ENCODE results near the gene ATP6V1G3.
"Not testable (repeated sequence)": the region's sequence is repeated elsewhere in the genome, so short reads cannot be mapped to it uniquely, and the experiment has no call there.

Gene ATP6V1G3, protein sequence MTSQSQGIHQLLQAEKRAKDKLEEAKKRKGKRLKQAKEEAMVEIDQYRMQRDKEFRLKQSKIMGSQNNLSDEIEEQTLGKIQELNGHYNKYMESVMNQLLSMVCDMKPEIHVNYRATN

DNA sequence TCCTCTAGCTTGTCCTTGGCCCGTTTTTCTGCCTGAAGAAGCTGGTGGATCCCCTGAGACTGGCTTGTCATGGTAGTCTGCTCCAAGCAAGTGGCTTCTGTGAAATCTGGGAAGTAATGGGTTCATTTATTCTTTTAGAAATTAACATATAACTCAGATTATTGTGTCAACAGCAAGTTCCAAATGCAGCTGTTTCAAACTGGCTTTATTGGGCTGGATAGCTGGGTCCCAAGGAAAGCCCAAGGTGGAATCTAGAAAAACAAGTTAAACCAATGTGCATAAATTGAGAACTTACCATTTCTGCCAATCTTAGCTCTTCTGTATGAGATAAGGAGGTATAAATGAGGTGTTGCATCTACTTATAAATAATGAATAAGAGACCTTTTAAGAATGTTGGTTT, at the start of gene ATP6V1G3:
Gene ATP6V1G3 (minus strand): TSS at position 101 of the 400 bp plus-strand sequence. CDS start 30 bp downstream, at position 71.
- no peak for DNase-seq

DNA sequence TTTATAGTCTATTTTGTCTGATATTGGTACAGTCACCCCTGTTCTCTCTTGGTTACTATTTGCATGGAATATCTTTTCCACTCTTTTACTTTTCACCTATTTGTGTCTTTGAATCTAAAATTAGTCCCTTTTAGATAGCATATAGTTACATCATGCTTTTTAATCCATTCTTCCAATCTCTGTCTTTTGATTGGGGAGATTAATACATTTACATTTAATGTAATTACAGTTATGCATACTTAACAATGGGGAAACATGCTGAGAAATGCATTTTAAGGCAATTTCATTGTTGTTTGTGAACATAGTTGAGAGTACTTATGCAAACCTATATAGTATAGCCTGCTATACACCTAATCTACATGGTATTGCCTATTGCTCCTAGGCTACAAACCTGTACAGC, 48.4 kb upstream of the ATP6V1G3 start:
- DNase-seq, result no peak

DNA sequence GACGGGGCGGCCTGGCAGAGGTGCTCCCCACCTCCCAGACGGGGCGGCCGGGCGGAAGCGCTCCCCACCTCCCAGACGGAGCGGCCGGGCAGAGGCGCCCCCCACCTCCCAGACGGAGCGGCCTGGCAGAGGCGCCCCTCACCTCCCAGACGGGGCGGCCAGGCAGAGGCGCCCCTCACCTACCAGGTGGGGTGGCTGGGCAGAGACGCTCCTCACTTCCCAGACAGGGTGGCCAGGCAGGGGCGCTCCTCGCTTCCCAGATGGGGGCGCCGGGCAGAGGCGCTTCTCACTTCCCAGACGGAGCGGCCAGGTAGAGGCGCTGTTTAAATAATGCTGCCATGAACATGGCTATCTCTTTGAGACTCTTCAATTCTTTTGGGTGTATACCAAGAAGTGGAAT, 43.7 kb upstream of the ATP6V1G3 start:
- no peak for DNase-seq

DNA sequence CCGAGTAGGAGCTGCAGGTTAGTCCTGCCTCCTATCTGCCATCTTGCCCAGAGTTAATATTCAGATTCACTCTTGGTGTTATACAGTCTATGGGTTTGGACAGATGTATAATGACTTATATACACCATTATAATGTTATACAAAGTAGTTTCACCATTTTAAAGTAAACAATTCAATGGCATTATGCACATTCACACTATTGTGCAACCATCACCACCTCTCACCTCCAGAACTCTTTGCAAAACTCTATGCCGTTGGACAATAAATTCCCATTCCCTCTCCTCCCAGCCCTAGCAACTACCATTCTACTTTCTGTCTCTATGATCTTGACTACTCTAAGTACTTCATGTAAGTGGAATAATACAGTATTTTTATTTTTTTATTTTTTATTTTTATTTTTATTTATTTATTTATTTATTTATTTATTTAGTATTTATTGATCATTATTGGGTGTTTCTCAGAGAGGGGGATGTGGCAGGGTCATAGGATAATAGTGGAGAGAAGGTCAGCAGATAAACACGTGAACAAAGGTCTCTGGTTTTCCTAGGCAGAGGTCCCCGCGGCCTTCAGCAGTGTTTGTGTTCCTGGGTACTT, 42.8 kb upstream of the ATP6V1G3 start:
- DNase-seq, result not testable (repeated sequence)

DNA sequence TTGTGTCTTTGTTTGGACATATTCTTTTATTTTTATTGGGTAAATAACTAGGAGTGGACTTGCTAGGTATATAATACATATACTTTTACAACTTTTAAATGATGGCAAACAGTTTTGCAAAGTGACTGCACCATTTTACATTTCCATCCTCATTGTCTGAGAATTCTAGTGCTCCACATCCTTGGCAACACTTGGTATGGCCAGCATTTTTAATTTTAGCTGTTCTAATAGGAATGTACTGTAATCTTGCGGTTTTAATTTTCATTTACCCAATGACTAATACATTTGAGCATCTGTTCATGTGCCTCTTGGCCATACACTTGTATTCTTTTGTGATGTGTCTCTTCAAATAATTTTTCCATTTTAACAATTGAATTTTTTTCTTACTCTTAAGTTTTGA, 37.0 kb upstream of the ATP6V1G3 start:
- no peak for DNase-seq

DNA sequence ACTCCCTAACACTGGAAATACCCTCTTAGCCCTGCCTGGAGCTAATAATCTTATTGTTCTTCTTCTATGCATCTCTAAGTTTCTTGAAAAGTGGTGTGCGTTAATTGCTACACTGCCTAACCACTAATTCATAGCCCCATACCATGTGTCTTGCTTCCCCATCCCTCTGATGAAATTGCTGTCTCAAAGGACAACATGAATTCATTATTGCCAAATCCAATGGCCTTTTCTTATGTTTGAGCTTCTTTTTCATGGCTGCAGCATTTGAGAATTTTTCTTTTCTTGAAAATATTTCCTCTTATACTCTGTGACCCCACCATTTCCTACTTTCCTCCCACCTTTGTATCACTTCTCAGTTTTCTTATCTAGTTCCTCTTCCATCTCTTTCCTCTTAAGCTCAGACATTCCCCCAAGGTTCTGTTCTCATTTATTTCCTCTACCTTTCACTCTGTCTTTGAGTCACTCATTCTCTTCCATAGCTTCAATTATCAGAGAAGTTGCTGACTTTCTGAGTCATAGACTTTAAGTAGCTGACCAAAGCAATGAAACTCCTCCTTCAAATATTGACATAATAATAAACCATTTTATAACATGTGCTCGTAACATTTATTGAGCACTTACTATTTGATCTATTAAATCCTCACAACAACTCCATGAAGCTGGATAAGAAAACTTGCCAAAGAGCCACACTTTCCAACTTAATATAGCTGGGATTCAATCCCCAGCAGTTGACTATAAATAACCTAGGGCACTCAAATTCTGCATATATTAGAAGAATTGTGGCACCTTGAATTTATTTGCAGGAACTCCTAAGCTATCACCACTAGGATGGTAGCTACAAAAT, 35.5 kb upstream of the ATP6V1G3 start:
- DNase-seq, result peak; percentile 50

DNA sequence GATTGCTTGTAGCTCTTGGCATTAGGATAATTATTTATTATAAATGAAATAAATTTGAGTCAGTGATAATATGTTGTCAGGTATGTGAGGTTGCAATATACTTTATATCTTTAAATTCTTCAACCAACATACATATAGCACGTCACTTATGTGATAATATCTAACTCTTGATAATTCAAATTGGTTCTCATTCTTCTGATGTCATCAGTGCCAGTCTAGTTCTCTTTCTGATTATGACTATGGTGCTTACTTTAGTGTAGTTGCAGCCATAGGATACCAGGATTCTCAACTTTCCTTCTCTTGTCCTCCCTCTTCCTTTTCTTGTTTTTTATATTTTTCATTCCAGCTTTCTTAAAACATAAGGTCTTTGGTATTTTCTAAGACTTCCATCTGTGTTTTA, 34.8 kb upstream of the ATP6V1G3 start:
- no peak for DNase-seq

DNA sequence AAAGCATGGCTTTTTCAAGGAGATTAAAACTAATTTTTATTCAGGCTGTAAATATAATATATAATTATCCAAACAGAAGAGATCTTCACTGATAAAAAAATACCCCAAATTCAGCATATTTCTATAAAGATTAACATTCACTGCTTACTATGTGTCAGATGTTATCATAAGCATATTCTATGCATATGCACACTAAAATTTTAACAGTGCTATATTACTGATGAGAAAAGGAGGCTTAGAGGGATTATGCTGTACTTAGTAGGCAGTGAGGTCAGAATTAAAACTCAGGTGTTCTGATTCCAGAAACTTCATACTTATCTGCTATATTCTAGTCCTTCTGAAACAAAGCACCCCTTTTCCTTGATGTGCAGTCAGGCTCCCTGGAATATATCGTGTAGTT, 33.8 kb upstream of the ATP6V1G3 start:
- no peak for DNase-seq

DNA sequence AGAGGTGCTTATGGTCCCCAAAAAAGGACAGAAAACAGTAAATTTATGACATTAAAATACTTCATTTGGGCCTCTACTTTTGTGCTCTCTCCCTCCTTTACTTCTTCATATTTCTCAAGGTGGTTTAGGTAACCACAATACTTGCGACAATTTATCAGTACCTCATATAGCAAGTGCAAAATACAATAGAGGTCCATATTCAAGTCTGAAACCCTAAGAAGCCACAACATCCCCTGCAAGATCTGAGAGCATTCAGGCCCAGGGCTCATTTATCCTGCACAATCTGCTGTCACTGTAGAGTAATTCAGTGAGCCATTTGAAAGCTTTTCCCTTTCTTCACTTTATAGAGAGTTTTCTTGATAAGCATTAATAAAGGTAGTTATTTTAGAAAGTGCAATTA, 24.2 kb upstream of the ATP6V1G3 start:
- DNase-seq, result no peak

DNA sequence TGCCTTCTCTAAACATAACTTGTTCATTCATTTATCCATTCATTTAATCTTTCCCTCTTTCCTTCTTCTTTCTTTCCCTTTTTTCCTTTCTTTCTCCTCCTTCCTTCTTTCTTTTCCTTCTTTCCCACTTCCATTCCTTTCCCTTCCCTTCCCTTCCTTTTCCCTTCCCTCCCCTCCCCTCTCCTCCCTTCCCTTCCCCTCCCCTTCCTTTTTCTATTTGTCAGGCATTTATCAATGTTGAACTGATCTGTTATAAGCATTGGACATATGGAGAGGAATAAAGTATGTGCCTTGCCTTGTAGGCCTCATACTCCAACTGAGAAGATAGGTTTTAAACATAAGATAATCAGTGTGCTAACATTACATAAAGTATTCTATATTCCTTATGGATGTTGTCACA, 23.7 kb upstream of the ATP6V1G3 start:
- no peak for DNase-seq

DNA sequence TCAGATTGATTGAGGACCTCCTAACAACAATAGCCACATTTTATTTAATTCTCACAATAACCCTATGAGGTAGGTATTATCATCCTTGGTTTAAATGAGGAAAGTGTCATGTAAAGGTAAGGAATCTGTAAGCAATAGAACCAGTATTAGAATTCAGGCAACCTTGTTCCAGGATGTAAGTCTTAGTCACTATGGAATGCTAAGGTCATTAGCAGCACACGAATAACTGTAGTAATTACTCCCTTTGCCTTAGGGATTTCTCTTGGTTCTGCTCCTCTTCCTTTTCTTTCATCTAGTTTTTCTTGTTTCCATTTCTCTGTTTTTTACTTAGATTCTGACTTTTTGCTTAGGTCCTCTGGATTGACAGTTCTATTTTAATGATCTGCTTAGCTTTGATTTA, 23.1 kb upstream of the ATP6V1G3 start:
- DNase-seq, result no peak

DNA sequence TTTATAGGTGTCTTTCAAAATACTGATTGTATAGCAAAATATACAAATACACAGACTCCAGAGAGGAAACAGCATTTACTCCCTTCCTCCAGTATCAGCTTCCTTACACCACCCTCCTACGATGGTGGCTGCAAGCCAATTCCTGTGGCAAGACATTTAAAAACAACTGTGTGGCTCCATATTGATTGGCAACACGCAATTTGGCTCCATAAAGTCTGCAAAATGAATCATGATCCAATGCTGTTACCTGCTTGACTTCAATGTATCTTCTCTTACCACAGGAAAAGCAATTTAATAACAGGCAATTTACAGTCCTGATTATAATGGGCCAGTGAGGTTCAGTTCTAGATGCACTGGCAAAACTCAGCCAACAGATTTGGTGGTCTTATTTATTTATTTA, 19.7 kb upstream of the ATP6V1G3 start:
- DNase-seq, result no peak

DNA sequence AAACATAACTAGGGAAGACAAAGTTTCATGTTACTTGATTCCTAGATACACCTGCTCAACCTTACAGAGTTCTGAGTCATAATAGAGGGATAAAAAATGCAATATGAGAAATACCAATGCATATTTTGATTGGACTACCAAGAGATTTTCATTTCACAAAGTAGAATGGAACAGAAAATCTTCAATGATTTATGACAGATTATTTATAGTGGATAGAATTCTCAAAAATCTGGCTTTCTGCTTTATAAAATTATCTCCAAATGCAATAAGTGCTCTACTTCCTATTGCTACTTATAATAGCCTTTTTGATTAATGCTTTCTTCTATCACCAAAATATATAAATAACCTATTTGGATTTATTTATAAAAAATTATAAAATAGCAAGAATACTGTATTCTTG, 18.9 kb upstream of the ATP6V1G3 start:
- no peak for DNase-seq

DNA sequence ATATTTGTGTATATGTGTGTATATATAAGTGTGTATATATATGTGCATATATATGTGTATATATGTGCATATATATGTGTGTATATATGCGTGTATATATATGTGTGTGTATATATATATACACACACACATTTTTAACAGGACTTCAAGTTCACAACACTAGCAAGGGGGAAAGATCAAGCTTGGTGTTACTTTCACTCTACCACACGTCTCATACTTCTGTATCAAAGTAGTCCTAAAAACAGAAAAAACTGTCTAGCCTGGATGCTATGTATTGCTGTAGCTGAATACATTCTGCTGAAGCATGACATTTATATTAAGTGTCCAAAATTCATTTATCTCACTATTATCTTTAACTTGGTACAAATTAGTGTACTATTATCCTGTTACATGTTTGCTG, 17.9 kb upstream of the ATP6V1G3 start:
- no peak for DNase-seq

DNA sequence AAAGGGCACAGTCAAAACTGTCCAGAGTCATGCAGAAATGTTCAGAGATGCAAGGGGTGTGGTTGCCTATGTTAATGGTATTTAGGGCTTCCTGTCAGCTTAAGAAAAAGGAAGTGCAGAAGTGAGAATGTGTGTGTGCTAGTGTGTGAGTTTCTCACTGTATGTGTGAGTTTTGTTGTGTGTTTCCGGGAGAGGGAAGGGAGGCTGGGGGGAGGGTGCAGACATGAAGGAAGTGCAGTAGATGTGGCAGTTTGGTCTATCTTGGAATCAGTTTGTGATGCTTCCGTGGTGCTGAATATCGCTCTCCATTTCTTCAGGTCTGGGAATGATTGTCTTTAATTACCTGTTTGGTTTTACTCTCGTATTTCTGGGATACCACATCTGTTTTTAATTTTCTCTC, 16.5 kb upstream of the ATP6V1G3 start:
- peak; percentile 70 for DNase-seq

DNA sequence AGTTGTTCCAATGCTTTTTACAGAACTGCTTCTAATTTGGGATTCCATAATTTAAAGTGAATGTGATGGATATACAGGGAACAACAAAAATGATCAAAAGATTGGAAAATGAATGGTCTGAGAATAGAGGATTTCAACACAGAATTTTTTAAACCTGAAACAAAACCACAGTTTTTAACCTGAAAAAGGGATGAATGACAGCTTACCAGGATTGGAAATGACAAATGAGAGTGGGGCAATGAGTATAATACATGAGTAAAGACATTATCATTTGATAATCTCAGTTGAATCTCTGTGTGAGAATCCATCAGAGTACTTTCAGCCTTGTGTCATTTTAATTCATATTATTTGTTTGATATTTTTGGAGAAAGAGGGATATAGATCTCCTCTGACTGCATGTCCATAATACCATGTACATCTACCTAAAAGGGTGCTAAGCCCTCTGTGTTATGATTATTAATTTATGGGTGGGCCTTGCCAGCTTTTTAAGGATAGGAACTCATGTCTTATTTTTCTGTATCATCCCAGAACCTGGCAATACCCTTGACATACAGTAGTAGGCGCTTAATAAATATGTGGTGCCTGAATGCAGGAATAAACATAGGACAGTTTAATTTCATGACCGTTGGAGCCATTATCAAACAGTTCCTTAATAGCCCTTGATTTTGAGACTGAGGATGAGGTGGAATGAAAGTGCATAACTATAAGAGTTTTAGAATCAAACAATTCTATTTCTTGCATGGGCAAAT, 12.4 kb upstream of the ATP6V1G3 start:
- DNase-seq, result no peak

DNA sequence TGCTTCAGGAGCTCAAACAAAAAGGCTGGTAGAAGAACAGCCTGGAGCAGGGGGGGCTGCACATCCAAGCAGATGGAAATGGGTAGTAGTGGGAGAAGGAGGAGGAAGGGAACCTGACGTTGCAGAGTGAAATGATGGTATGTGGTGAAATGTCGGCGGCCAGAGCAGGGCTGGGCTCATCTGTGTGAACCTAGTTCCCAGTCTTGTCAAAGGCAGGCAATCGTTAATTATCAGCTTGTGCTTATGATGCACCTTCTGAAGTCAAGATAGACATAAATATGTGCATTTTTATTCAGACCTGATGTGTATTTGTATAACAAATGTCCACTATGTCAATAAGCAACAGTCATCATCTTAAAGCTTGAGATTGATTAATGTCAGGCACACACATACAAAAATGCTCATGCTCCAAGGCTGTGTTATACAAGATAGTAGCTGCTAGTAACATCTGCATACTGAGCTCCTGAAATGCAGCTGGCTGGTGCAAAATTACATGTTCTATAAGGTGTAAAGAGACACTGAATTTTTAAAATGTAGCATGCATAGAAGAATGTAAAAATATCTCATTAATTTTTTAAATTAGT, 10.6 kb upstream of the ATP6V1G3 start:
- no peak for DNase-seq

DNA sequence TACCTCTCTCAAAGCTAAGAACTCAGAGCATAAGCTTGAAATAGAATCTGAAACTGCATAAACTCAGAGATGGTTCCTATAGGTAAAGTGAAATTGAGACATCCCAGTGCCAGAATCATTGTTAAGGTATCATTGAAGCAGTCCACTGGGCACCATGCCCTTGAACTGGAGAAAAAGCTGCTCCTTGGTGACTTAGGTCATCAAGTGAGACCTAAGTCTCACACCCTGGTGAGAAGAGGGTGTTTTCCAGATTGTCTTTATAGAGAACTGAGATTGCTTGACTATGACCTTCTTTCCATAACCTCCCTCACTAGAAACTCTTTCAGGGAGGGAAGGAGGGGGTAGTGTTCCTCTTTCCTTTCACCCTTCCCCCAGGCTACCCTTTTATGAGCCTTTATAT, 9.4 kb upstream of the ATP6V1G3 start:
- DNase-seq, result no peak

DNA sequence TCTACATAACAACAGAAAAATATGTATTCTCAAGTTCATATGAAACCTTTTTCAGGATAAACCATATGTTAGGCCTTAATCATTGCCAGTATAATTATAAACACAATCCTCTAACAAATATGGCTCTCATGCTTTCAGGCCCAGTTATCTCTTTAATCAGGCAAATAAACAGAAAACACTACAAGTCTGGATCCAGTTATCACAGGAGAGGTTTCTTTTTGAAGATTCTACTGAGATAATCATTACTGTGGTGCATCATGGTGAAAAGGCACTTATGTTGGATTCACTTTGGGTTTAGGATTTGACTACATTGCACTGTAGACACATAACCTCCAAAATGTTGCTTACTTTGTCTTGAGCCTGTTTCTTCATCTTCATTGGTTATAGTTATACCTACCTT, 8.4 kb upstream of the ATP6V1G3 start:
- DNase-seq, result no peak

DNA sequence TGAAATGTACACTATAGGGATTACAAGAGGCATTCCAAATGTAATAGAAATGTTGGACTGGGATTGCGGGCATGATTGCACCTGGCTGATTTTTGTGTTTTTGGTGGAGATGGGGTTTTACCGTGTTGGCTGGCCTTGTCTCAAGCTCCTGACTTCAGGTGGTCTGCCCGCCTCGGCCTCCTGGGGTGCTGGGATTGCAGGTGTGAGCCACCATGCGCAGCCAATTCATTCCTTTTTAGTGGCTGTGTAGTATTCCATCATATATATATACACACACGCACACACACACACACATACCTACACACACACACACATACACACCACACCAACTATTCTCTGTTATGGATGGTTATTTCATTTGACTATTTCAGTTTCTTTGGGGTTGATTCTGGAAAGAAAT, 4.7 kb upstream of the ATP6V1G3 start:
- no peak for DNase-seq

DNA sequence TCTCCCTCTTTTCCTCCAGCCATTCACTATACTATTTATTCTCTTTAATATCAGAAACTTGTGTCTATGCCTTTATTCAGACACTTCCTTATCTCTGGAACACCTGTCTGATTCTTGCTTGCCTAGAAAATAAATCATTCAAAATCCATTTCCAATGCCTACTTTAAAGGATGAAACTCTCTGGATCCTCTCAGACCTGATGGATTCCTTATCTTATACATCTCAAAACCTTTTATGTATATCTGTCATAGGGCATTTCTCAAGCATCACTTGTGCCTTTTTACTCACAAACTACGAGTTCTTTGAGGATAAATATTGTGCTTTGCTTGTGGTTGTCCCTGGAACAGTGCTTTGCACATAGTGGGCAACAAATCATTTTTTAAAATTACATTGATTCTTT, 3.8 kb upstream of the ATP6V1G3 start:
- DNase-seq, result no peak

DNA sequence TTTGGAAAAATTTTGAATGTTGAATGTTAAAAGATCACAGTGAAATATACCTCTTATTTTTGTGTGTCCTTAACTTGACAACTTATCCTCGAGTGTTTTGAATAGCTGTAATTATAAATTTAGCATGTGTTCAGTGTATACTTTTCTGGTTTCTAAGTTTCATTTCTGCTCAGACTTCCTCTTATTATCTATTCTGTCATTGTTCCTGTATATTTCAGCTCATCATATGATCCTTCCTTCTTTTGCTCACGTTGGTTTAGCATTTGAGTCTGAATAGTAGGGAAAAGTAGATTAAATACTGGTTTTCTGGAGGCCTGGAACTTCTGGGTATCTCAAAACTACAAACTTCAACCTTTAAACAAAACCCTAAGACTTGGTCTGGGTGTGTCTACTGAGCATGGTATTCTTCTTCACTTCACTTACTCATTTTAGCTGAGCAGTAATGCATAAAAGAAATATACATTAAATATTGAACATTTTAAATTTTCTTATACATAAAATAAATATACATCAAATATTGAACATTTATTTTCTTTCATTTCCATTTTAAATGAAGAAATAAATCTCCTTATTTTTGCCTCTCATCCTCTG, 3.3 kb upstream of the ATP6V1G3 start:
- DNase-seq, result peak; percentile 50

DNA sequence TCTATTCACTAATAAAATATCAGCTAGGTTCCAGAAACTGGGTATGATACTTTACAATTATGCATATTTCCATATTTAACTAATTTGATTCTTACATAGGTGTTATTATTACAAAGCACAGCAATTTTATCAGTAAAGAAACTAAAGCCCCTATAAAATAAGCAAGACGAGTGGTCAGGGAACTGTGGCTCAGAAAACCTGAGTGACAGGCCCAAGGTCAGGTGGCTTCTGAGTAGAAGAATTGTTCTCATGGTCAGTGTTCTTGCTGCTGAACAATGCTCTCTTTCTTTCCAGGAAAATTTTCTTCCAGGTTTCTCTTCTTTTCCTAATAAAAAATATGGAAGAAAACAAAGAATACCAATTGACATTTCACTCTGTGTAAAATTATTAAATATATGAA, 2.2 kb upstream of the ATP6V1G3 start:
- no peak for DNase-seq
